H1 (cell line): ENCODE measurements around the gene SPTLC3. TPM values are rescaled to one million over a fixed set of nuclear protein-coding genes. Genes with fewer than 3 reads are reported as not detected.

Experiments used
- EP300 ChIP-seq, 2 experiments: IDR thresholded peaks; 1 replicate in 1 of 2; 2 replicates in 1 of 2; pipeline ENCODE4 v1.6.1; 2011 to 2012; ENCODE audit warnings: low read depth in 2 of 2, low read length in 2 of 2, mild to moderate bottlenecking in 2 of 2, borderline replicate concordance in 1 of 2, inconsistent platforms in 1 of 2, moderate library complexity in 1 of 2
- FOSL1 ChIP-seq: IDR thresholded peaks from 2 replicates; pipeline ENCODE4 v1.6.1; 2011; ENCODE audit warnings: mild to moderate bottlenecking, low read depth, low read length, moderate library complexity; ENCODE audit not compliant: insufficient read depth
- KDM4A ChIP-seq: IDR thresholded peaks from one replicate; pipeline ENCODE4 v1.7.1; 2012; ENCODE audit warnings: low read depth, mild to moderate bottlenecking, moderate library complexity, low read length, inconsistent platforms; ENCODE audit not compliant: severe bottlenecking
- polyA plus RNA-seq, 7 experiments: library from polyadenylated mRNA; depleted of rRNA in 3 of 7; stranded (reverse) in 5 of 7; unstranded in 2 of 7; fragments of >200 nt in 5 of 7; fragments of 200-250 nt in 2 of 7; gene quantifications; 1 replicate in 5 of 7; 2 replicates in 1 of 7; 4 replicates in 1 of 7; pipeline versions ENCODE4 v1.2.1 to v1.2.3, GENCODE V29; 2011 to 2013; ENCODE audit warnings: missing spikeins in 2 of 7, mixed read lengths in 2 of 7
- total RNA-seq: library from RNA; stranded (reverse); fragmentation: NEBNext Ultra II Directional; extraction: Animal tissue kit (Norgen Biotek cat#: 25700); gene quantifications from 2 replicates; pipeline ENCODE4 v1.2.1, GENCODE V29; 2021
- TF ChIP-seq, protein P1 (sequence below): IDR thresholded peaks from 2 replicates; pipeline ENCODE4 v1.6.1; 2012; ENCODE audit warnings: low read length, inconsistent platforms

Gene SPTLC3
- total and polyA plus RNA-seq, 2 of the 8 experiments (the other 6 are each of a cell fraction or from before 2014, with no cell fraction given), result 0.23 to 0.82 TPM

DNA sequence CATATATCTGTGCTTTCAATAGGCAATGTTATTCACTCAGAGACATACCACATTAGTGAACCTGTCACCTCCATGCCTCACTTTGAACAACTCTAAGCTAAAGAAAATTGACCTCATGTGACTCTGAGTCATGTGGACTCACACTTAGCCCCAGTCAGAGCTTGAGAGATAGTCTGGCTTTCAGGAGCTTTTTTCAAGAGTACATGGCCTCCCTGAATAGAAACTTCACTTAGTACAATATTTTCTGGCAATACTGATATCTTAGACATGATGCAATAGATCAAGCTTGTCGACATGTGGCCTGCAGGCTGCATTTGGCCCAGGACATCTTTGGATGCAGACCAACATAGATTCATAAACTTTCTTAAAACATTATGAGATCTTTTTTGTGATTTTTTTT lies 8.5 kb downstream of the SPTLC3 start (continued):
- TF ChIP-seq FOSL1 (no peak), KDM4A (no peak), EP300 (IDR thresholded peaks at IDR 0.05; ENCODE audit: borderline replicate concordance in 1 of 2, low read depth in 2 of 2, low read length in 2 of 2) (no peak)
- TF ChIP-seq, protein P1, sequence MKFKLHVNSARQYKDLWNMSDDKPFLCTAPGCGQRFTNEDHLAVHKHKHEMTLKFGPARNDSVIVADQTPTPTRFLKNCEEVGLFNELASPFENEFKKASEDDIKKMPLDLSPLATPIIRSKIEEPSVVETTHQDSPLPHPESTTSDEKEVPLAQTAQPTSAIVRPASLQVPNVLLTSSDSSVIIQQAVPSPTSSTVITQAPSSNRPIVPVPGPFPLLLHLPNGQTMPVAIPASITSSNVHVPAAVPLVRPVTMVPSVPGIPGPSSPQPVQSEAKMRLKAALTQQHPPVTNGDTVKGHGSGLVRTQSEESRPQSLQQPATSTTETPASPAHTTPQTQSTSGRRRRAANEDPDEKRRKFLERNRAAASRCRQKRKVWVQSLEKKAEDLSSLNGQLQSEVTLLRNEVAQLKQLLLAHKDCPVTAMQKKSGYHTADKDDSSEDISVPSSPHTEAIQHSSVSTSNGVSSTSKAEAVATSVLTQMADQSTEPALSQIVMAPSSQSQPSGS, result no peak
- TF ChIP-seq, all 59 proteins: peak for 0
